Heart right ventricle (tissue), 16 donors: ENCODE data around the gene TWIST2. TPM values are rescaled to one million over a fixed set of nuclear protein-coding genes. Genes with fewer than 3 reads are reported as not detected.

Experiments used
- ATAC-seq, 8 donors: fragments of 200-7000 bp; cut with Tn5 transposase; one replicate each; pipeline ENCODE4 v1.9.1; 2020; ENCODE audit warnings: mild to moderate bottlenecking in 8 of 8, moderate library complexity in 8 of 8, moderate number of reproducible peaks in 1 of 8
- DNase-seq, 2 donors: peaks; one replicate each; pipeline ENCODE4 v3.0.0-alpha.2; 2020
- H3K27ac ChIP-seq, 10 donors: fragments of 200-600 bp; sonication (generic) in 2 of 10; one replicate each; pipeline versions ENCODE4 v1.5.0 to v1.8.0; 2020 to 2022; ENCODE audit warnings: mild to moderate bottlenecking in 3 of 10
- H3K27me3 ChIP-seq, 7 donors: fragments of 200-600 bp; one replicate each; pipeline ENCODE4 v1.8.0; 2021 to 2022; ENCODE audit warnings: mild to moderate bottlenecking in 2 of 7
- H3K36me3 ChIP-seq, 9 donors: fragments of 200-600 bp; sonication (generic) in 1 of 9; one replicate each; pipeline versions ENCODE4 v1.5.0 to v1.8.0; 2020 to 2022; ENCODE audit warnings: mild to moderate bottlenecking in 2 of 9
- H3K4me1 ChIP-seq, 9 donors: fragments of 200-600 bp; sonication (generic) in 1 of 9; one replicate each; pipeline versions ENCODE4 v1.5.0 to v1.8.0; 2020 to 2022; ENCODE audit warnings: mild to moderate bottlenecking in 4 of 9
- H3K4me3 ChIP-seq, 10 donors: fragments of 200-600 bp; sonication (generic) in 2 of 10; one replicate each; pipeline versions ENCODE4 v1.5.0 to v1.8.0; 2020 to 2022; ENCODE audit warnings: mild to moderate bottlenecking in 7 of 10, moderate library complexity in 2 of 10
- H3K9me3 ChIP-seq, 11 donors: fragments of 200-600 bp in 10 of 11; sonication (generic) in 2 of 11; one replicate each; pipeline versions ENCODE4 v1.5.0 to v1.8.0; 2013 to 2022; ENCODE audit warnings: mild to moderate bottlenecking in 2 of 11, control low read depth in 1 of 11, moderate library complexity in 1 of 11
- CTCF ChIP-seq, 9 donors: fragments of 200-600 bp; sonication (generic) in 2 of 9; IDR thresholded peaks; one replicate each; pipeline versions ENCODE4 v1.5.0 to v1.8.0; 2021 to 2022; ENCODE audit warnings: antibody characterized with exemption in 9 of 9, mild to moderate bottlenecking in 5 of 9, moderate library complexity in 1 of 9
- WGBS, 2 donors: extraction: QIAGEN DNeasy Blood & Tissue Kit; methylation state at CpG; one replicate each; pipeline ENCODE4 v1.1.7; 2013; ENCODE audit warnings: inconsistent platforms in 1 of 2; 5-methylcytosine and 5-hydroxymethylcytosine counted together
- intact Hi-C, 10 donors: fragments of 100-400 bp; cut with DNase I; formaldehyde crosslinking; loops; one replicate each; pipeline versions ENCODE4 v1.11.1 to v1.14.2; 2022
- polyA plus RNA-seq, 2 donors: library from polyadenylated mRNA; stranded (reverse); fragments of 200-250 nt; gene quantifications; one replicate each; pipeline ENCODE4 v1.2.3, GENCODE V29; 2013
- total RNA-seq, 10 donors: library from RNA; stranded (reverse); fragmentation: NEBNext Ultra II Directional in 3 of 10; extraction: Animal tissue kit (Norgen Biotek cat#: 25700) in 3 of 10; gene quantifications; one replicate each; pipeline versions ENCODE4 v1.2.1 to v1.2.4, GENCODE V29; 2021 to 2023
- donor health status: Arrhythmogenic right ventricular cardiomyopathy.
- donor health status: ischemic (EF 13 %, LVEDD 7.1; RV severe dilation, severe dysfunction).
- donor health status: healthy with polysubstance abuse.
- donor health status: DM: no; HTN: yes; CAD: no.
- donor health status: DM: no; HTN: no; CAD: no.
- donor health status: ischemic (EF 25% LVEDD 6.9; RV normal size, moderate dysfunction).
- donor health status: ischemic (EF 25% LVEDD 5.7; RV mildly dilated, moderate dysfunction).
- donor health status: healthy.
- donor health status: DM: yes; HTN: yes; CAD: no.
- donor health status: Ischemic cardiomyopathy.
- donor health status: ischemic (EF 35%, LVEDD 5.7; RV mildly dilated, moderate dysfunction).
- donor health status: nonischemic (EF 11% LVEDD 7.7; RV severe dilation, severe dysfunction).
- donor health status: DM: yes; HTN: yes; CAD: no.
- donor health status: PGD.
- donor health status: ischemic (EF 29% LVEDD 5.4; RV normal size, mild dysfunction).
- donor health status: nonischemic (EF 23%, LVEDD 6.1; RV moderate dilation, normal function).

TWIST2 gene
- total and polyA plus RNA-seq, 12 donors = 0.19 to 3.5 (median 1.1) TPM

GRCh38 chr2:238834982-238835381, 12.9 kb upstream of the TWIST2 start:
- Histone ChIP-seq H3K27ac (no peak overlapping the region), H3K9me3 (peaks cover 0 to 13% (median 0%) of the 10 kb centered on the region in 11 donors), H3K27me3 (peaks cover 0 to 40% (median 19%) of the 10 kb centered on the region in 7 donors), H3K36me3 (no peaks in the 10 kb centered on the region), H3K4me3 (no peak overlapping the region), H3K4me1 (no peaks in the 10 kb centered on the region)
- TF ChIP-seq CTCF (IDR thresholded peaks at IDR 0.05) = no peak
- no peak for ATAC-seq
- intact Hi-C loops = no loop called here
- no peak for DNase-seq
- WGBS, 2 donors = 75 to 78% methylated on average over 3 of the region's 3 CpGs

DNA sequence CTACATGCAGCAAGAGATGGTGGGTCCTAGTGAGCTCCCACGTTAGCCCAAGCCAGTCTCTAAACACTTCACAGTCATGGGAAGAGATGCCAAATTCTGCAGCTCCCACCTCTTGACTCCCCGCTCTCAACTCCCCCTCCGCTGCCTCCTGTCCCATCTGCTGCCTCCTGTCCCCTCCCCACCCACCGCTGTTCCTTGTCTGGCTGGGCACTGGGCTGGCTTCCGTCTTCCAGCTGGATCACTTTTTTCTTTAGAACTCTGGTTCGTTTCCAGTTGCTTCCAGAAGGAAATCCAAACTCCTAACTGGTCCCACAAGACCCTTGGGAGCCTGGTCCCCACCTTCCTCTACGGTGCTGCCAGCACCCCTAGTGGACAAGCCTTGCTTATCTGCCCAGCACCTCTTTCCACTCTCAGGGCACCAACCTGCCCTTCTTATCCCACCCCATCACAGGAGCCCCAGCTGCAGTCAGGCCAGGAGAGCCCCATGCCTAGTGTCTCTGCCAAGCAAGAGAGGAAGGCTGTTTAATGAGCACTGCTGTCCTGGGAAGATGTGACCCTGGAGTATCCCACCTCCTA, 12.1 kb upstream of the TWIST2 start:
- DNase-seq (no peak), ATAC-seq (no peak)
- 43 to 55% methylated on average over 7 of the region's 7 CpGs for WGBS, 2 donors
- Histone ChIP-seq H3K9me3 (peaks cover 0 to 13% (median 0%) of the 10 kb centered on the region in 11 donors), H3K27me3 (peaks cover 0 to 36% (median 21%) of the 10 kb centered on the region in 7 donors), H3K27ac (no peak overlapping the region), H3K4me3 (no peak overlapping the region), H3K4me1 (no peaks in the 10 kb centered on the region), H3K36me3 (no peaks in the 10 kb centered on the region)
- intact Hi-C loops = no loop called here
- no peak for TF ChIP-seq CTCF (IDR thresholded peaks at IDR 0.05)

DNA sequence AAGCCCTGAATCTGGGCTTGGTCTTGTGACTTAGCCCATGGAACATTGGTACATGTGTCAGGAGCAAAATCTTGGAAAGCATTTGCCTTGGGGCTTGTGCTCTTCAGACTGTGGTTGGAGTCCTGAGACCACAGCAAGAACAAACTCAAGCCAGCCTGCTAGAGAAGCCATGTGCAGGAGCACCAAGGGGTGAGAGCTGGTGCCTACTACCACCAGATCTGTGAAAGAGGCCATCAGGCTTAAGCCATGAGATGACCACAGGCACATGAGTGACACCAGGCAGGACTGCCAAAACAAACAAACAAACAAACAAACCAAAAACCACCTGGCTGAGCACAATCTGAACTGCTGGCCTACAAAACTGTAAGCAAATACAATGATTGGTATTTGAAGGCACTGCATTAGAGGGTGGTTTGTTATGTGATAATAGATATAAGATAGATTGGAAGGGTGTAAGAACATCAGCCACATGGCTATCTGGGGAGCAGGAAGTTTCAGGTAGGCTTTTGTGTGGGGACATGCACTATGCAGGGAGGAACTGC, 9.0 kb upstream of the TWIST2 start:
- Histone ChIP-seq H3K27ac (no peak overlapping the region), H3K4me3 (no peak overlapping the region), H3K36me3 (no peaks in the 10 kb centered on the region), H3K4me1 (no peaks in the 10 kb centered on the region), H3K9me3 (peaks cover 0 to 13% (median 0%) of the 10 kb centered on the region in 11 donors), H3K27me3 (peaks cover 0 to 56% (median 21%) of the 10 kb centered on the region in 7 donors)
- intact Hi-C loops = no loop called here
- TF ChIP-seq CTCF (IDR thresholded peaks at IDR 0.05) = no peak
- no peak for DNase-seq
- ATAC-seq = no peak

GRCh38 chr2:238839428-238839827, 8.5 kb upstream of the TWIST2 start:
- intact Hi-C loops = no loop called here
- H3K4me1 ChIP-seq = no peaks in the 10 kb centered on the region
- no peak for TF ChIP-seq CTCF (IDR thresholded peaks at IDR 0.05)
- 91 to 94% methylated on average over 2 of the region's 2 CpGs for WGBS, 2 donors
- peaks cover 0 to 13% (median 0%) of the 10 kb centered on the region in 11 donors for H3K9me3 ChIP-seq
- no peak overlapping the region for H3K27ac ChIP-seq
- H3K27me3 ChIP-seq = peaks cover 0 to 61% (median 27%) of the 10 kb centered on the region in 7 donors
- H3K4me3 ChIP-seq = no peak overlapping the region
- no peaks in the 10 kb centered on the region for H3K36me3 ChIP-seq
- no peak for ATAC-seq
- no peak for DNase-seq
